Peyer's patch (tissue), 4 donors: Measurements from ENCODE around the gene INSC.

Experiments
- POLR2A ChIP-seq, 2 donors: fragments of 450-650 bp; IDR thresholded peaks; one replicate each; pipeline ENCODE4 v1.5.1; 2017; ENCODE audit warnings: antibody characterized with exemption in 2 of 2, mild to moderate bottlenecking in 2 of 2, moderate library complexity in 2 of 2
- TF ChIP-seq, protein P1 (sequence below), 6 experiments: fragments of 450-650 bp in 4 of 6; fragments of 200-600 bp in 2 of 6; sonication (generic) in 1 of 6; IDR thresholded peaks; one replicate each; pipeline ENCODE4 v1.5.1; 2017 to 2019; ENCODE audit warnings: antibody characterized with exemption in 6 of 6, mild to moderate bottlenecking in 3 of 6, moderate library complexity in 1 of 6

DNA sequence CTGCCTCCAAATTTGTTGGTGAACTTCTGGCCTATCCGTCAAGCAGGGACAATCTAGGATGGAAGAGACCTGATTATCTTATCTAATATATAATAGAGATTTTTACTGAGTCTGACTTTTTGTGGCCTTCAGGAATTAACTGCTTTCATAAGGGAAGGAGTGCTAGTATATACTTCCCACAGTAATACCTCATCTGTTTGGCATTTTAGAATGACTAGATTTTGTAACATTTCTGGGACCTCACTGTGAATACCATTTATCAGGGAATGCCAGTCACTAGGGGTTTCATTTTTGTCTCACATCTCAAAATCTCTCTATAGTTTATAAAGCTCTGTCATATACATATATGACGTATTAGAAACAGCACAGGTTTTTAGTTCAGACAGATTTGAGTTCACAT is 114.3 kb downstream of the INSC start:
- TF ChIP-seq POLR2A (IDR thresholded peaks at IDR 0.05), result no peak
- TF ChIP-seq, protein P1, sequence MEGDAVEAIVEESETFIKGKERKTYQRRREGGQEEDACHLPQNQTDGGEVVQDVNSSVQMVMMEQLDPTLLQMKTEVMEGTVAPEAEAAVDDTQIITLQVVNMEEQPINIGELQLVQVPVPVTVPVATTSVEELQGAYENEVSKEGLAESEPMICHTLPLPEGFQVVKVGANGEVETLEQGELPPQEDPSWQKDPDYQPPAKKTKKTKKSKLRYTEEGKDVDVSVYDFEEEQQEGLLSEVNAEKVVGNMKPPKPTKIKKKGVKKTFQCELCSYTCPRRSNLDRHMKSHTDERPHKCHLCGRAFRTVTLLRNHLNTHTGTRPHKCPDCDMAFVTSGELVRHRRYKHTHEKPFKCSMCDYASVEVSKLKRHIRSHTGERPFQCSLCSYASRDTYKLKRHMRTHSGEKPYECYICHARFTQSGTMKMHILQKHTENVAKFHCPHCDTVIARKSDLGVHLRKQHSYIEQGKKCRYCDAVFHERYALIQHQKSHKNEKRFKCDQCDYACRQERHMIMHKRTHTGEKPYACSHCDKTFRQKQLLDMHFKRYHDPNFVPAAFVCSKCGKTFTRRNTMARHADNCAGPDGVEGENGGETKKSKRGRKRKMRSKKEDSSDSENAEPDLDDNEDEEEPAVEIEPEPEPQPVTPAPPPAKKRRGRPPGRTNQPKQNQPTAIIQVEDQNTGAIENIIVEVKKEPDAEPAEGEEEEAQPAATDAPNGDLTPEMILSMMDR (IDR thresholded peaks at IDR 0.05), result no peak
